ENCODE results near the gene SHROOM3. TPM values are rescaled to one million over a fixed set of nuclear protein-coding genes. Genes with fewer than 3 reads are reported as not detected.
A peak's percentile ranks its signal among the peaks of the same experiment; 100 is the strongest.

The SHROOM3 gene
- total and polyA plus RNA-seq, 2 donors from 2014 or later, result 5.5 to 67.3 TPM

- H3K4me1 ChIP-seq (ENCODE audit: control insufficient read depth in 2 of 3, insufficient read depth in 2 of 3, low read depth in 1 of 3, low read length in 3 of 3), result peaks cover 1 to 11% (median 2%) of the 10 kb centered on the region in 3 donors
- intact Hi-C loops (cut with DNase I), result no loop called here
- TF ChIP-seq CTCF (IDR thresholded peaks at IDR 0.05; ENCODE audit: borderline replicate concordance, extremely low read depth, insufficient read depth), result no peak
- no peaks in the 10 kb centered on the region for H3K9me3 ChIP-seq (ENCODE audit: control insufficient read depth in 2 of 3, insufficient read depth in 1 of 3, low read length in 3 of 3)
- no peaks in the 10 kb centered on the region for H3K36me3 ChIP-seq (ENCODE audit: control insufficient read depth in 2 of 3, insufficient read depth in 3 of 3, low read length in 3 of 3)
- peak overlapping the region; percentile 35 to 87 for H3K27ac ChIP-seq (ENCODE audit: low read depth in 2 of 2, low read length in 2 of 2)
- DNase-seq (peak in 4 of 5 donors; percentile 58 to 87 (median 77)), FAIRE-seq (no peak)
- H3K27me3 ChIP-seq (ENCODE audit: control insufficient read depth, insufficient read depth, low read length), result no peaks in the 10 kb centered on the region
- no peak overlapping the region for H3K9ac ChIP-seq (ENCODE audit: low read length in 3 of 3)
- H3K4me3 ChIP-seq (ENCODE audit: low read length in 3 of 3), result no peak overlapping the region
These were observed 149.5 kb downstream of the SHROOM3 start for GRCh38 chr4:76584241-76585152.

GRCh38 chr4:76585272-76585671, 150.2 kb downstream of the SHROOM3 start:
- peak overlapping the region in 1 of 3 donors; percentile 45 for H3K9ac ChIP-seq (ENCODE audit: low read length in 3 of 3)
- DNase-seq, result peak in 2 of 5 donors; percentile 60 to 77
- H3K36me3 ChIP-seq (ENCODE audit: control insufficient read depth in 2 of 3, insufficient read depth in 3 of 3, low read length in 3 of 3), result no peaks in the 10 kb centered on the region
- peaks cover 5 to 15% (median 7%) of the 10 kb centered on the region in 3 donors for H3K4me1 ChIP-seq (ENCODE audit: control insufficient read depth in 2 of 3, insufficient read depth in 2 of 3, low read depth in 1 of 3, low read length in 3 of 3)
- no peak for FAIRE-seq
- peak overlapping the region in 1 of 2 donors; percentile 87 for H3K27ac ChIP-seq (ENCODE audit: low read depth in 2 of 2, low read length in 2 of 2)
- intact Hi-C loops (cut with DNase I), result no loop called here
- H3K27me3 ChIP-seq (ENCODE audit: control insufficient read depth, insufficient read depth, low read length), result no peaks in the 10 kb centered on the region
- no peak for TF ChIP-seq CTCF (IDR thresholded peaks at IDR 0.05; ENCODE audit: borderline replicate concordance, extremely low read depth, insufficient read depth)
- no peak overlapping the region for H3K4me3 ChIP-seq (ENCODE audit: low read length in 3 of 3)
- no peaks in the 10 kb centered on the region for H3K9me3 ChIP-seq (ENCODE audit: control insufficient read depth in 2 of 3, insufficient read depth in 1 of 3, low read length in 3 of 3)

GRCh38 chr4:76585897-76586360, 150.9 kb downstream of the SHROOM3 start:
- intact Hi-C loops (cut with DNase I), result no loop called here
- H3K9ac ChIP-seq (ENCODE audit: low read length in 3 of 3), result peak overlapping the region; percentile 14 to 83 (median 25)
- peak; percentile 14 for TF ChIP-seq CTCF (IDR thresholded peaks at IDR 0.05; ENCODE audit: borderline replicate concordance, extremely low read depth, insufficient read depth)
- H3K9me3 ChIP-seq (ENCODE audit: control insufficient read depth in 2 of 3, insufficient read depth in 1 of 3, low read length in 3 of 3), result no peaks in the 10 kb centered on the region
- peak overlapping the region; percentile 87 to 88 for H3K27ac ChIP-seq (ENCODE audit: low read depth in 2 of 2, low read length in 2 of 2)
- FAIRE-seq, result no peak
- no peaks in the 10 kb centered on the region for H3K36me3 ChIP-seq (ENCODE audit: control insufficient read depth in 2 of 3, insufficient read depth in 3 of 3, low read length in 3 of 3)
- H3K4me1 ChIP-seq (ENCODE audit: control insufficient read depth in 2 of 3, insufficient read depth in 2 of 3, low read depth in 1 of 3, low read length in 3 of 3), result peaks cover 5 to 20% (median 8%) of the 10 kb centered on the region in 3 donors
- H3K4me3 ChIP-seq (ENCODE audit: low read length in 3 of 3), result peak overlapping the region; percentile 57 to 79 (median 73)
- H3K27me3 ChIP-seq (ENCODE audit: control insufficient read depth, insufficient read depth, low read length), result no peaks in the 10 kb centered on the region
- peak; percentile 91 to 96 (median 94) for DNase-seq

Data from kidney (tissue), 14 donors.